ENCODE measurements around the gene WDR88. TPM values are rescaled to one million over a fixed set of nuclear protein-coding genes. Genes with fewer than 3 reads are reported as not detected.
A peak's percentile ranks its signal among the peaks of the same experiment; 100 is the strongest.

Gene WDR88
- total and polyA plus RNA-seq, 2 of the 4 experiments (the other 2 are of a cell fraction) = not detected

DNA sequence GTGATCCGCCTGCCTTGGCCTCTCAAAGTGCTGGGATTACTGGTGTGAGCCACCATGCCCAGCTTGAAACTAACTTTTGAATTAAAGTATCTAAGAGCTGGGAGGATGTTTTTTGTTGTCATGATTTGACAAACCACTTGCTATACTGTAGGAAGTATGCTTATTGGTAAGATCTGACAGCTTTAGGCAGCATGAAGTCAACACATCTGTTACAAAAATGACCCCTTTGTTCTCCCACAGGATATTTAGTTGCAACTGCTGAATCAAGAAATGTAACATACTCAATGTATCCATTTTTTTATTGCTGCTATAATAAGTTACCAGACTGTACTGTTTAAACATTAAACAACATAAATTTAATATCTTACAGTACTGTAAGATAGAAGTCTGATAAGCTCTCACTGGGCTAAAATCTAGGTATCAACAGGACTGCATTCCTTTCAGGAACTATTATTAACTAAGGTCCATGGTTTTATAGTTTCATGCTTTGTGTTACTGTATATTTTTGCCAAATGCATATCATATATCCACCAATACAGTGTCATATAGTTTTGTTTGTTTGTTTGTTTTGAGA, 39.4 kb downstream of the WDR88 start:
- Histone ChIP-seq H3K18ac (ENCODE audit: low read depth, low read length) (no peak overlapping the region), H3K4ac (ENCODE audit: low read depth, low read length) (no peak overlapping the region), H3K27me3 (ENCODE audit: control insufficient read depth, insufficient read depth, low read length) (no peaks in the 10 kb centered on the region), H3K14ac (replicated peaks; ENCODE audit: low read depth, low read length) (no peak overlapping the region), H3K9me3 (ENCODE audit: control insufficient read depth, insufficient read depth, low read length) (no peaks in the 10 kb centered on the region), H3K4me2 (ENCODE audit: low read depth, low read length) (no peak overlapping the region), H3K4me1 (ENCODE audit: control insufficient read depth, insufficient read depth, low read length) (peaks cover 8% of the 10 kb centered on the region), H2AFZ (replicated peaks; ENCODE audit: low read length, poor library complexity) (no peak overlapping the region), H2AK5ac (ENCODE audit: low read depth, low read length) (no peak overlapping the region), H3K79me1 (ENCODE audit: low read depth in 1 of 2, low read length in 2 of 2) (peaks cover 10 to 21% of the 10 kb centered on the region in 2 experiments), H2AK9ac (replicated peaks; ENCODE audit: low read depth, low read length, poor library complexity) (no peak overlapping the region), H4K5ac (ENCODE audit: low read depth, low read length) (no peak overlapping the region), H4K8ac (ENCODE audit: low read depth in 2 of 2, low read length in 2 of 2) (no peak overlapping the region), H4K91ac (ENCODE audit: insufficient read depth, low read depth, low read length) (no peak overlapping the region), H2BK20ac (ENCODE audit: low read depth, low read length) (peak overlapping the region; percentile 30; the same call in 1 of the 2 replicates), H3K27ac (ENCODE audit: insufficient read depth, low read length) (no peak overlapping the region), H3K9me1 (ENCODE audit: insufficient read depth, low read length) (peaks cover 12% of the 10 kb centered on the region; the same call in 1 of the 2 replicates), H3K23ac (ENCODE audit: low read depth, low read length) (no peak overlapping the region), H3K36me3 (ENCODE audit: control insufficient read depth, insufficient read depth, low read length) (no peaks in the 10 kb centered on the region), H2BK5ac (ENCODE audit: low read depth, low read length, poor library complexity, severe bottlenecking) (peak overlapping the region; percentile 12), H2BK120ac (ENCODE audit: low read depth, low read length) (no peak overlapping the region), H3K9ac (ENCODE audit: low read depth, low read length) (no peak overlapping the region), H3K56ac (ENCODE audit: extremely low read depth, insufficient read depth, low read length) (no peak overlapping the region), H3K4me3 (ENCODE audit: insufficient read depth, low read depth, low read length) (no peak overlapping the region), H4K20me1 (ENCODE audit: insufficient read depth, low read length) (peaks cover 3% of the 10 kb centered on the region; the same call in 1 of the 2 replicates), H2BK15ac (ENCODE audit: low read depth, low read length) (no peak overlapping the region)
- POLR2A ChIA-PET (ENCODE audit: unreplicated experiment) = no interaction called here
- in situ Hi-C loops (cut with MboI; ENCODE audit: low sequenced_read_pairs) (no loop called here), dilution Hi-C loops (cut with HindIII; ENCODE audit: low sequenced_read_pairs, unreplicated experiment) (no loop called here), intact Hi-C loops (cut with micrococcal nuclease) (no loop called here)
- ATAC-seq (ENCODE audit: low read depth) (no peak), DNase-seq (no peak)
- WGBS, 2 experiments (ENCODE audit: extremely low coverage in 2 of 2, insufficient read length in 1 of 2) = no CpG with 5 or more reads among the region's 1 CpG
- BruUV-seq (replicated peaks) = no TSS peak
- TF ChIP-seq BHLHE40 (IDR thresholded peaks at IDR 0.05; ENCODE audit: low read depth, low read length) (no peak), CHD1 (IDR thresholded peaks at IDR 0.05; ENCODE audit: low read depth, low read length) (no peak), CEBPB (IDR thresholded peaks at IDR 0.05; ENCODE audit: low read depth, low read length) (no peak), RAD21 (IDR thresholded peaks at IDR 0.05; ENCODE audit: low read length) (no peak), MAZ (IDR thresholded peaks at IDR 0.05; ENCODE audit: borderline replicate concordance, low read depth, low read length) (no peak), MXI1 (IDR thresholded peaks at IDR 0.05; ENCODE audit: borderline replicate concordance, low read depth, low read length) (no peak), MAFK (IDR thresholded peaks at IDR 0.05; ENCODE audit: low read depth, low read length) (no peak), FOS (IDR thresholded peaks at IDR 0.05; ENCODE audit: low read depth, low read length) (no peak), RFX5 (IDR thresholded peaks at IDR 0.05; ENCODE audit: low read depth, low read length) (no peak), NFE2L2 (IDR thresholded peaks at IDR 0.05; ENCODE audit: low read depth, low read length) (no peak)
- TF ChIP-seq, protein P1, sequence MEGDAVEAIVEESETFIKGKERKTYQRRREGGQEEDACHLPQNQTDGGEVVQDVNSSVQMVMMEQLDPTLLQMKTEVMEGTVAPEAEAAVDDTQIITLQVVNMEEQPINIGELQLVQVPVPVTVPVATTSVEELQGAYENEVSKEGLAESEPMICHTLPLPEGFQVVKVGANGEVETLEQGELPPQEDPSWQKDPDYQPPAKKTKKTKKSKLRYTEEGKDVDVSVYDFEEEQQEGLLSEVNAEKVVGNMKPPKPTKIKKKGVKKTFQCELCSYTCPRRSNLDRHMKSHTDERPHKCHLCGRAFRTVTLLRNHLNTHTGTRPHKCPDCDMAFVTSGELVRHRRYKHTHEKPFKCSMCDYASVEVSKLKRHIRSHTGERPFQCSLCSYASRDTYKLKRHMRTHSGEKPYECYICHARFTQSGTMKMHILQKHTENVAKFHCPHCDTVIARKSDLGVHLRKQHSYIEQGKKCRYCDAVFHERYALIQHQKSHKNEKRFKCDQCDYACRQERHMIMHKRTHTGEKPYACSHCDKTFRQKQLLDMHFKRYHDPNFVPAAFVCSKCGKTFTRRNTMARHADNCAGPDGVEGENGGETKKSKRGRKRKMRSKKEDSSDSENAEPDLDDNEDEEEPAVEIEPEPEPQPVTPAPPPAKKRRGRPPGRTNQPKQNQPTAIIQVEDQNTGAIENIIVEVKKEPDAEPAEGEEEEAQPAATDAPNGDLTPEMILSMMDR (conservative IDR thresholded peaks at IDR 0.05; ENCODE audit: low read depth, low read length) = no peak
- CTCF ChIA-PET = interaction anchor here (1.2 kb wide), 1 partner anchor 13 kb away, joined by 5 read pairs; no protein-coding TSS in a partner anchor

Measured in IMR-90 (cell line).